Dedifferentiated amniotic fluid mesenchymal stem cell (primary cell): ENCODE data around the gene TNC.

ENCODE experiments used
- DNase-seq: peaks from one replicate; pipeline ENCODE4 v3.0.0-alpha.2; 2016; ENCODE audit errors: extremely low spot score

TNC gene

DNA sequence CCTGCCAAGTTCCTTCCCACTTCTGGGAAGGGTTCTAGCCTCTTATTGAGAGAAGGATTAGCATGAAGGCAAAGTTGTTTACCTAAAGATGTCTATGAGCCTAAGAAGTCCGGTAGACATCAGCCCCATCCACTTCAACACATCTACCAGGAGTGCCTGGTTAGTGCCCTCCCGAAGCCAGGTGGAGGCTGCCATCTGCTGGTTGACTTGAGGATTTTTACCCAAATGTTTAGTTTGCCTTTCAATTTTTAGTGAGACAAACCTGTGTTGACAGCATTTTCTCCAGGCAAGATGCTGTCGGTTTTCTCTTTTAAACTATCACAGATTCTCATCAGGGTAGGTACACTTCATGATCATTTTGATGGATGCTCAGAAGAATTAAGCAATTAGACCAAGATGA lies 104.0 kb downstream of the TNC start:
- peak; percentile 80 for DNase-seq

DNA sequence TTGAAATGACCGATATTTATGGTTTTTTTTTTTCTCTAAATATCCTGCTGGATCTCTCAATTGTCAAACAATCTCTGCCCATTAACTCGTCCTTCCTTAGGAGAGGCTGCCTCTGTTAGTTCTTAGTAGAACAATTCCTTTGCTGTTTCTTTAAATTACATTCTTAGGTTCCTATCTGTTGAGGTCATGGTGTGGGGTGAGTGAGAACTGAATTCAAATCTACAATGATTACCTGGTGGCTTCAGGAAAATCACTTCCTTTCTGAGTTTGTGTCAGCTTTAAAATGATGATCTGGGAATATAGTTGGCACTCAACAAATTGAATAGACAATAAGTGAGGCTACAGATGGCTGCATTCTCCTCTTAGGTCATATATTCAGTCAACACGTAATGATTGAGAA lies 105.5 kb downstream of the TNC start:
- DNase-seq: no peak

- no peak for DNase-seq
Measured at GRCh38 chr9:115010874-115011273, 107.1 kb downstream of the TNC start.

GRCh38 chr9:115008536-115009270 lies 109.3 kb downstream of the TNC start:
- peak; percentile 86 for DNase-seq

DNA sequence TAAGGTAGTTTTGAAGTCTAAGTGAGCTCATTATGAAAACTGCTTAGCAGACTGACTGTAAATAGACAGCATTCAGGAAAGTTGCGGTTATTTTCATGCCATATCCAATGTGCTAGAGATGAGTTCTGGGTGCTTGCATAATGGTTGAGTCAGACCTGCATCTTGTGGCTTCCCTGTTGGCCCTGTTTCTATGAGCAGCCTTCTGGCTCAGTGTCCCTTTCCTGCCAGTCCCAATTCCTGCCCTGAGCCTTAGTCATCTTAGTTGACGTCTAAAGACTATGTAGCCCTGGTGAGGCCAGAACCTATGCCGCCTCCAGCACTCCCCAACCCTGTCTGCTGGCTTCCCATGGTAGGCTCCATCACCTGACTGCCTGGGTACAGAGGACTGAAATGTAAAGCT lies 111.3 kb downstream of the TNC start:
- peak; percentile 19 for DNase-seq

DNA sequence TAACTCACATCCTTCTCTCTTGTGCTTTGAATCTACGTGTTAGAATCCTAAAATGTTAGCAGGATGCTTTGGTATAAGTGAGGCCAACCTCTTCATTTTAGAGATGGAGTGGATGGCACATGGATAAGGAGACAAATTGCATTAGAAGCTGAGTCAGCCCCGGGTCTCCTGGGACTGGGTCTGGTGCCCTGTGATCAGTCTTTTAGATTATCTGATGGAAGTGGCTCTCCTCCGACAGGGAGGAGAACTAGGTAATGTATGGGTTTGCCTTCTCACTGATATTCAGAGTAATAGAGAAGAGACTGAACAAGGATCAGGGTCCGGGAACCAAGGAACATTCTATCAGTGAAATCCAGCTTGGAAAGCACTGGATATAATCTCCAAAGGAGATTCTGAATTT lies 112.6 kb downstream of the TNC start:
- no peak for DNase-seq

- no peak for DNase-seq
Measured at GRCh38 chr9:115004545-115004944, 113.4 kb downstream of the TNC start.

GRCh38 chr9:115002371-115003120 lies 115.4 kb downstream of the TNC start:
- no peak for DNase-seq

DNA sequence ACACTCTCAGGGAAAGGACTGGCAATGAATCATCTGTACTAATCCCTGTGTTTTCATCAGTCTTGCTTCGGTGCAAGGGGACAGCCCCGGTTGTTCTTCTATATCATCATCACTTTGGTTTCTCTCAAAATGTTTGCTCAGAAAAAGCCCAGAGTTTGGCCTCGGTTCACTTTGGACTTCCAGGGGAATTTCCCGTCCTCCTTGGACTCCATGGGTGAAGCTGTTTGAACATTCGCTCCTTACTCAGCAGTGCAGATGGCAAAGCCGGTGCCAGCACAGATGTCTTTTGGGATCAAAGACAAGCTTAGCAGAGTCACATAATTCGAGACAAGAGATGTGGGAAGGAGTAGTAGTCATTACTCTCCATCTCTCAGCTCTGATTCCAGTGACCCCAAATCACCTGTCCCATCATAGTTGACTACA lies 117.7 kb downstream of the TNC start:
- DNase-seq: no peak

- no peak for DNase-seq
Measured at GRCh38 chr9:114998326-114998725, 119.6 kb downstream of the TNC start.

GRCh38 chr9:114995681-114996221 lies 122.2 kb downstream of the TNC start:
- no peak for DNase-seq

DNA sequence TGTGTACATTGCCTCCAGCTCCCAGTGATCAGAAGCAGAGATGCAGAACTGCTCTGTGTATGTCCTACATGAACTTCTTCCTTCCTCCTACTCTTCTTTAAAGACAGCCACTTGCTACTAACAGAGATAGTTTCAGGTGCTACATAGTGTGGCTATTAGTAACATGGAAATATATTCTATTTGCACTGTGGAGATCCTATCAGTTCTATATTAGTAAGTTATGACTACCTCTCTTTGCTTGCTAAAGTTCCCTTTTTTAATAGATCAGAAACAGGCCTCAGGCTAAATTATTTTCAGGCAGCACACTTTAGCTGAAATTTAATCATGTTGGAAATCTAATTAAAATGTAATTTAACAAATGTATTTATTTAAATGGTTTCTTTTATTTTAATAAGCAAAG lies 123.2 kb downstream of the TNC start:
- DNase-seq: no peak

DNA sequence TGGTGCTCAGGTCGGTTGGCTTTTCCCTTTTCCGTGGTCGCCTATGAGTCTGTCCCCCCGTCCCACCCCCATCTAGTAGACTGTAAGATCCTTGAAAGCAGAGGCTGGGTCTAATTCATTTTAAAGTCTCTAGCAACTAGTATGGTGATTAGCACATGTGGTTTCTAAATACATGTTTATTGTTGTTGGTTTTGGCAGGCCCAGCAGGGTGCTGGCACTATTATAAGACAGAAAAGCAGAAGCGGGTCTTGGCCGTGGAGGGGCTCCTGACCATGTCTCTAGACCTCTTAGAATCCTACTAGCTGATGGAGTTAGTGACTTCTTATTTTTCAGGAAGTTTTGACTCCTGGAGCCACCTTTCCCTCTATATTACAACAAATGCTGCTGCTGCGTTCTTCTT lies 126.1 kb downstream of the TNC start:
- no peak for DNase-seq

- DNase-seq: no peak
Measured at GRCh38 chr9:114990901-114991300, 127.1 kb downstream of the TNC start.

- DNase-seq: no peak
Measured at GRCh38 chr9:114989600-114990410, 128.2 kb downstream of the TNC start.

DNA sequence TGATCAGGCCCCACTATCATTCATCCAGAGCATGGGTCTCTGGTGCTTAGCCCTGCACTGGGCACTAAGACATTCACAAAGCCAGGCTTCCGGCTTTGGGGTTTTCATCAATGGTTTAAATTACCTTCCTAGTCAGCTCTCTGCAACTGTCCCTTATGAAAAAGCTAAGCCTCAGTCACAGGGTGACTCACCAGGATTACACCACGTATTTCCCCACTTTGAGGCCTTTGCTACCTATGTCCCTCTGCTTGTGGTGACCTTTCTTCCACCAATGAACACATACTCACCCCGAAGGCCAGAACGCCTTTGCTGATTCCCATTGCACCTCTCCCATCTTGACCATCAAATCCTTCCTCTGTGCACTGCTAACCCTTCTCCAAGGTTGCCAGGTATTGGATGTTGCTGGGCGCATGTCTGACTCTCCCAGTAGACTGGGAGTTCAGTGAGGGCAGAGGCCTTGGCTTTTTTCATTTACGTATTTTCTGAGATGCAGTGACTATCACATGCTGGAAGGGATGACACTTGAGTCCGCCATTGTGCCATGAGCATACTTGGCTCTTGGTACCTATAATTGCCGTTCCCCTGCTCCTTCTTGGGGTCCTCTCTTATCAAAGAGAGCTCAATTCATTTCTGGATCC lies 128.9 kb downstream of the TNC start:
- DNase-seq: no peak

DNA sequence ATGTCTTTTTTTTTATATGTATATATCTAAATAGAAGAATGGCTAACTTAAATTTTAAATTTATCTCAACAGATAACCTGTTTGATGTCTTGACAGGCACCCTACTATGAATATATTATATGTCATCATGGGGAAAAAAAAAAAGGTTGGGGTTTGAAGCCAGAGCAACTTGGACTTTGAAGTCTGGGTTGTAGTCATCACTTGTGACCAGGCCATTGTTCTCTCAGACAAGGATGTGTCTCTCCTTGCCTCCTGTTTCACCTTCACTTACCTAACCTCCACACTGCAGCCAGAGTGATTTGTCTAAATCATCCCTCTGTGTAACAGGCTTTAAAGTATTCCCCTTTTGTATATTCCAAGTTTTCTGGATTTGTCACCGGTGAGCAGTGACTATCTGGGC lies 130.8 kb downstream of the TNC start:
- no peak for DNase-seq

DNA sequence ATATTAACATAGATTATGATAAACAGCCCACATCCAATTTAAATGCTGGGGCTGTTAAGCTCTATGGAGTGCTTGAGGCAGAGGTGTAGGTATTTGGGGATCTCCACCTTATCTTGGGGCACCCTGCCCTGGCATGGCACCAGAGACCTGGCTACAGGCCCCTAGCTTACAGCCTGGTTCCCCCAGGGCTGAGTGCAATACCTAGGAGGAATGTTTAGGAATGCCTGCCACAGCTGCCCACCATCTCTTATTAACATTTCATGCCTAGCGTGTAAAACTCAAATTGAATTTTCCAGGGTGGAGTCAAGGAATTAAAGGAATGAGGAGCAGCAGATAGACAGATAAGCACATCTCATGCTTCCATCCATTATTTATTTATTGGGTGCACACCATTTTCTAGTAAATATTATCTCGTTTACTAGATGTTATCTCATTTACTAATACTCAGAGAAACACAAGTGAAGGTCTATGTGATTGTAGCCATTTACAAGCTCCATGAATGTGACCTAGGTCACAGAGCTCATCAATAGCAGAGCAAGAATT lies 131.9 kb downstream of the TNC start:
- DNase-seq: no peak

DNA sequence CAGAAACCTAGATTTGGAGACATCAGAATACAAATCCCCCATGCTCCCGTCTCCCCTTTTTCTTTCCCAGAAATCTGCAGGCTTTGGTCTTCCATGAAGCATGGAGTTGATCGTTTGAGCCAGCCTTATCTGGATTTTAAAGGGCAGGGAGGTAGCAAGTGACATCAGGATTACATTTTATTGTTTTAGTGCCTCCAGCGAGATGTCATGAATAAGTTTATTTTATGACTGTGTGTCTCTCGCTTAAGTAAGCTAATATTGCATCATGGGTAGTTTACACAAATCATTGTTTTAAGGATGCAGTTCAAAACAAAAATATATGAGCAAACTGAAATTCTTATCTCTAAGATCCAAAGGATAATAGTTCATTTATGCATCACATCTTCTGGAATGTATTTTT lies 136.9 kb downstream of the TNC start:
- no peak for DNase-seq

DNA sequence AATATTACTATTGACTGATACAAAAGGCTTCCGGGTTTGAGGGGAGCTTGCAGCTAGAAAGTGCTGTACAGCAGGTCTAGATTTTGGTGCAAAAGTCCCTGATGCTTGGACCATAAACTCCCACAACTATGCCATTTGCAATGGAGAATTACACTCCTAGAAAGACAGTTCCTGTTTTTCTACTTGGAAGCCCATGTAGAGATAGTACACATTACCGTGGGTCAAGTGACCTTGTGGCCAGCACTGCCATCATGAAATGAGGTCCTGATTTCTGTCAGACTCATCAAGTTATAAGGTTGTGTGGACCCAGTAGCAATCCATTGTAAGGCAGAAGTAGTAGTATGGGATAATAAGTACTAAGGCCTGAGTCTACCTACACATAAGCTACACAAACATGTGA lies 144.7 kb downstream of the TNC start:
- no peak for DNase-seq

GRCh38 chr9:114972510-114973136 lies 145.3 kb downstream of the TNC start:
- no peak for DNase-seq
